GM12801 (cell line): ENCODE measurements around the gene TBX18.

ENCODE experiments used
- CTCF ChIP-seq: IDR thresholded peaks from one replicate; pipeline ENCODE4 v1.5.1; 2011; ENCODE audit warnings: control low read depth; ENCODE audit not compliant: insufficient read length; ENCODE audit errors: extremely low read depth

The TBX18 gene

GRCh38 chr6:84773133-84773430 is 8.7 kb upstream of the TBX18 start:
- no peak for TF ChIP-seq CTCF

GRCh38 chr6:84772428-84773132 is 8.2 kb upstream of the TBX18 start:
- no peak for TF ChIP-seq CTCF

GRCh38 chr6:84771756-84772356 is 7.5 kb upstream of the TBX18 start:
- no peak for TF ChIP-seq CTCF

GRCh38 chr6:84771125-84771755 is 6.8 kb upstream of the TBX18 start:
- no peak for TF ChIP-seq CTCF

GRCh38 chr6:84770521-84770920 is 6.1 kb upstream of the TBX18 start:
- no peak for TF ChIP-seq CTCF

- TF ChIP-seq CTCF: no peak
Observed at GRCh38 chr6:84769306-84769705, 4.9 kb upstream of the TBX18 start.

- TF ChIP-seq CTCF: no peak
Observed at GRCh38 chr6:84768442-84769174, 4.2 kb upstream of the TBX18 start.
